HepG2 (cell line): Measurements from ENCODE around the gene SEC31A. TPM values are rescaled to one million over a fixed set of nuclear protein-coding genes. Genes with fewer than 3 reads are reported as not detected.

Experiments used
- ATAC-seq: fragments of 200-7000 bp; cut with Tn5 transposase; 3 replicates; pipeline ENCODE4 v1.9.1; 2020; ENCODE audit warnings: mild to moderate bottlenecking, moderate library complexity
- BruUV-seq: library from RNA; stranded (reverse); fragments of 400-500 nt; replicated peaks from 2 replicates; lab custom pipeline; 2021; lab: Mats Ljungman, UMichigan
- CTCF ChIA-PET: fragments of 300-600 bp; formaldehyde crosslinking; extraction: SDS; loops from one replicate; lab custom pipeline; 2021; ENCODE audit warnings: low total read pairs, inconsistent platforms, low intra/inter-chr PET ratio; lab: Yijun Ruan, JAX
- POLR2A ChIA-PET: fragments of 350-600 bp; sonication (Branson Sonifier 250); formaldehyde crosslinking; loops from one replicate; lab custom pipeline; 2020; ENCODE audit warnings: antibody characterized with exemption, inconsistent platforms; lab: Yijun Ruan, JAX
- DNase-seq: peaks from one replicate; pipeline ENCODE4 v3.0.0-alpha.2; 2015; ENCODE audit warnings: low spot score
- FAIRE-seq: peaks from 3 replicates; lab custom pipeline; 2011; peaks lifted over from hg19 to GRCh38; lab: Jason Lieb, UNC
- H2AFZ ChIP-seq: one replicate; pipeline ENCODE4 v1.6.1; 2011; ENCODE audit warnings: low read length, inconsistent platforms
- H3K27ac ChIP-seq: fragments of 300-600 bp; 3 replicates; pipeline ENCODE4 v1.8.0; 2011; ENCODE audit warnings: mixed run types, mild to moderate bottlenecking, mixed read lengths, low read length, inconsistent platforms; ENCODE audit not compliant: insufficient read depth; ENCODE audit errors: extremely low read length
- H3K27me3 ChIP-seq, 2 experiments: fragments of 200-600 bp in 1 of 2; 2 replicates in 1 of 2; 3 replicates in 1 of 2; pipeline versions ENCODE4 v1.6.0 to v1.8.0; 2011; ENCODE audit warnings: low read length in 2 of 2, mild to moderate bottlenecking in 2 of 2, moderate library complexity in 2 of 2, inconsistent platforms in 1 of 2; ENCODE audit not compliant: insufficient read depth in 2 of 2, control insufficient read depth in 1 of 2
- H3K36me3 ChIP-seq, 2 experiments: fragments of 200-600 bp in 1 of 2; replicated peaks in 1 of 2; 2 replicates in 1 of 2; 3 replicates in 1 of 2; pipeline versions ENCODE4 v1.5.1 to v1.8.0; 2011; ENCODE audit warnings: low read length in 2 of 2, inconsistent platforms in 1 of 2; ENCODE audit not compliant: insufficient read depth in 2 of 2, control insufficient read depth in 1 of 2
- H3K4me1 ChIP-seq: 2 replicates; pipeline ENCODE4 v1.5.1; 2012; ENCODE audit warnings: low read length, inconsistent platforms; ENCODE audit not compliant: insufficient read depth
- H3K4me2 ChIP-seq: 2 replicates; pipeline ENCODE4 v1.6.0; 2011; ENCODE audit warnings: low read depth, low read length, inconsistent platforms
- H3K4me3 ChIP-seq, 3 experiments: fragments of 200-600 bp in 1 of 3; sonication (generic), shearing (Covaris generic) in 1 of 3; replicated peaks in 1 of 3; 2 replicates each; pipeline ENCODE4 v1.5.1; 2011 to 2016; ENCODE audit warnings: low read length in 3 of 3, inconsistent platforms in 2 of 3, low read depth in 2 of 3, mild to moderate bottlenecking in 2 of 3, control low read depth in 1 of 3, mixed read lengths in 1 of 3; ENCODE audit not compliant: insufficient read depth in 1 of 3
- H3K79me2 ChIP-seq: one replicate; pipeline ENCODE4 v1.6.1; 2011; ENCODE audit warnings: low read length, inconsistent platforms; ENCODE audit not compliant: insufficient read depth
- H3K9ac ChIP-seq: 2 replicates; pipeline ENCODE4 v1.6.0; 2011; ENCODE audit warnings: mild to moderate bottlenecking, low read depth, low read length, inconsistent platforms; ENCODE audit not compliant: insufficient read depth
- H3K9me3 ChIP-seq: 2 replicates; pipeline ENCODE4 v1.5.1; 2012; ENCODE audit warnings: mild to moderate bottlenecking, low read length
- H4K20me1 ChIP-seq: 2 replicates; pipeline ENCODE4 v1.6.0; 2011; ENCODE audit warnings: inconsistent platforms, mild to moderate bottlenecking, low read length, moderate library complexity; ENCODE audit not compliant: insufficient read depth
- ATAD3A ChIP-seq: sonication (generic); formaldehyde crosslinking; IDR thresholded peaks from 2 replicates; pipeline ENCODE4 v1.4.0; 2020; ENCODE audit warnings: missing genetic modification reagents
- MED13 ChIP-seq: sonication (generic); formaldehyde crosslinking; IDR thresholded peaks from 2 replicates; pipeline ENCODE4 v1.5.0; 2020; ENCODE audit warnings: missing genetic modification reagents
- RBM22 ChIP-seq: fragments of 200-400 bp; formaldehyde crosslinking; optimal IDR thresholded peaks from 2 replicates; pipeline ENCODE3; 2017; ENCODE audit warnings: mild to moderate bottlenecking, low read length, moderate library complexity
- ZNF225 ChIP-seq: sonication (generic); formaldehyde crosslinking; IDR thresholded peaks from 2 replicates; pipeline ENCODE4 v1.4.0; 2020; ENCODE audit warnings: mild to moderate bottlenecking, missing genetic modification reagents
- ZNF709 ChIP-seq: sonication (generic); formaldehyde crosslinking; IDR thresholded peaks from 2 replicates; pipeline ENCODE4 v1.5.0; 2020; ENCODE audit warnings: mild to moderate bottlenecking, missing genetic modification reagents
- WGBS: methylation state at CpG from one replicate; pipeline ENCODE4 v1.1.6; 2017; ENCODE audit warnings: low lambda C conversion rate; 5-methylcytosine and 5-hydroxymethylcytosine counted together
- in situ Hi-C: cut with HindIII; loops from 2 replicates; pipeline ENCODE4 v1.10.0; 2017; ENCODE audit warnings: low pct_unique_long_range_greater_than_20kb; ENCODE audit not compliant: extremely low pct_ligation_motif_present
- intact Hi-C: fragments of 100-400 bp; cut with micrococcal nuclease; formaldehyde crosslinking; loops from one replicate; pipeline ENCODE4 v1.10.0; 2022; ENCODE audit not compliant: unreplicated experiment
- polyA plus RNA-seq, 8 experiments: library from polyadenylated mRNA; depleted of rRNA in 3 of 8; stranded (reverse) in 7 of 8; unstranded in 1 of 8; fragments of >200 nt; fragmentation: Illumina TruSeq in 4 of 8; extraction: Trizol in 4 of 8; gene quantifications; 2 replicates each; pipeline versions ENCODE4 v1.2.1 to v1.2.3, GENCODE V29; 2011 to 2016; ENCODE audit warnings: low read depth in 4 of 8, missing spikeins in 1 of 8, mixed read lengths in 1 of 8; ENCODE audit not compliant: insufficient read depth in 1 of 8
- total RNA-seq, 5 experiments: library from RNA; depleted of rRNA; stranded (reverse); fragments of >200 nt; fragmentation: Illumina TruSeq; extraction: Trizol; gene quantifications; 2 replicates each; pipeline ENCODE4 v1.2.3, GENCODE V29; 2016; ENCODE audit warnings: low read depth in 1 of 5
- TF ChIP-seq, protein P1 (sequence below): sonication (generic); formaldehyde crosslinking; IDR thresholded peaks from 2 replicates; pipeline ENCODE4 v1.4.0; 2020; ENCODE audit warnings: mild to moderate bottlenecking, missing genetic modification reagents, borderline replicate concordance
- TF ChIP-seq, protein P2 (sequence below): sonication (generic); formaldehyde crosslinking; IDR thresholded peaks from 2 replicates; pipeline ENCODE4 v1.4.0; 2020; ENCODE audit warnings: mild to moderate bottlenecking, missing genetic modification reagents

The SEC31A gene
- total and polyA plus RNA-seq, 2 of the 13 experiments (the other 11 are each of a cell fraction or from before 2014, with no cell fraction given), result 231 to 435 TPM

DNA sequence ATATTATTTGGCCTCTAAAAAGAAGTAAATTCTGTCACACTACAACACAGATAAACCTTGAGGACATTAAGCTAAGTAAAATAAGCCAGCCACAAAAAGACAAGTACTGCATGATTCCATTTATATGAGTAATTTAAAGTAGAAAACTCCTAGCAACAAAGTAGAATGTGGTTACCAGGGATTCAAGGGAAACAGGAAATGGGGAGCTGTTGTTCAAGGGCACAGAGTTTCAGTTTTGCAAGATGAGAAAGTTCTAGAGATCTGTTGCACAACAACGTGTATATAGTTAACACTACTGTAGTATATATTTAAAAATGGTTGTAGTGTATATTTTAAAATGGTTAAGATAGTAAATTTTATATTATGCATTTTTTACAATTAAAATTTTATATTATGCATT, 25.4 kb downstream of the SEC31A start (continued):
- TF ChIP-seq, protein P1, sequence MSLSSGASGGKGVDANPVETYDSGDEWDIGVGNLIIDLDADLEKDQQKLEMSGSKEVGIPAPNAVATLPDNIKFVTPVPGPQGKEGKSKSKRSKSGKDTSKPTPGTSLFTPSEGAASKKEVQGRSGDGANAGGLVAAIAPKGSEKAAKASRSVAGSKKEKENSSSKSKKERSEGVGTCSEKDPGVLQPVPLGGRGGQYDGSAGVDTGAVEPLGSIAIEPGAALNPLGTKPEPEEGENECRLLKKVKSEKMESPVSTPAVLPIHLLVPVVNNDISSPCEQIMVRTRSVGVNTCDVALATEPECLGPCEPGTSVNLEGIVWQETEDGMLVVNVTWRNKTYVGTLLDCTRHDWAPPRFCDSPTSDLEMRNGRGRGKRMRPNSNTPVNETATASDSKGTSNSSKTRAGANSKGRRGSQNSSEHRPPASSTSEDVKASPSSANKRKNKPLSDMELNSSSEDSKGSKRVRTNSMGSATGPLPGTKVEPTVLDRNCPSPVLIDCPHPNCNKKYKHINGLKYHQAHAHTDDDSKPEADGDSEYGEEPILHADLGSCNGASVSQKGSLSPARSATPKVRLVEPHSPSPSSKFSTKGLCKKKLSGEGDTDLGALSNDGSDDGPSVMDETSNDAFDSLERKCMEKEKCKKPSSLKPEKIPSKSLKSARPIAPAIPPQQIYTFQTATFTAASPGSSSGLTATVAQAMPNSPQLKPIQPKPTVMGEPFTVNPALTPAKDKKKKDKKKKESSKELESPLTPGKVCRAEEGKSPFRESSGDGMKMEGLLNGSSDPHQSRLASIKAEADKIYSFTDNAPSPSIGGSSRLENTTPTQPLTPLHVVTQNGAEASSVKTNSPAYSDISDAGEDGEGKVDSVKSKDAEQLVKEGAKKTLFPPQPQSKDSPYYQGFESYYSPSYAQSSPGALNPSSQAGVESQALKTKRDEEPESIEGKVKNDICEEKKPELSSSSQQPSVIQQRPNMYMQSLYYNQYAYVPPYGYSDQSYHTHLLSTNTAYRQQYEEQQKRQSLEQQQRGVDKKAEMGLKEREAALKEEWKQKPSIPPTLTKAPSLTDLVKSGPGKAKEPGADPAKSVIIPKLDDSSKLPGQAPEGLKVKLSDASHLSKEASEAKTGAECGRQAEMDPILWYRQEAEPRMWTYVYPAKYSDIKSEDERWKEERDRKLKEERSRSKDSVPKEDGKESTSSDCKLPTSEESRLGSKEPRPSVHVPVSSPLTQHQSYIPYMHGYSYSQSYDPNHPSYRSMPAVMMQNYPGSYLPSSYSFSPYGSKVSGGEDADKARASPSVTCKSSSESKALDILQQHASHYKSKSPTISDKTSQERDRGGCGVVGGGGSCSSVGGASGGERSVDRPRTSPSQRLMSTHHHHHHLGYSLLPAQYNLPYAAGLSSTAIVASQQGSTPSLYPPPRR (CRISPR knock-in tag), result no peak

DNA sequence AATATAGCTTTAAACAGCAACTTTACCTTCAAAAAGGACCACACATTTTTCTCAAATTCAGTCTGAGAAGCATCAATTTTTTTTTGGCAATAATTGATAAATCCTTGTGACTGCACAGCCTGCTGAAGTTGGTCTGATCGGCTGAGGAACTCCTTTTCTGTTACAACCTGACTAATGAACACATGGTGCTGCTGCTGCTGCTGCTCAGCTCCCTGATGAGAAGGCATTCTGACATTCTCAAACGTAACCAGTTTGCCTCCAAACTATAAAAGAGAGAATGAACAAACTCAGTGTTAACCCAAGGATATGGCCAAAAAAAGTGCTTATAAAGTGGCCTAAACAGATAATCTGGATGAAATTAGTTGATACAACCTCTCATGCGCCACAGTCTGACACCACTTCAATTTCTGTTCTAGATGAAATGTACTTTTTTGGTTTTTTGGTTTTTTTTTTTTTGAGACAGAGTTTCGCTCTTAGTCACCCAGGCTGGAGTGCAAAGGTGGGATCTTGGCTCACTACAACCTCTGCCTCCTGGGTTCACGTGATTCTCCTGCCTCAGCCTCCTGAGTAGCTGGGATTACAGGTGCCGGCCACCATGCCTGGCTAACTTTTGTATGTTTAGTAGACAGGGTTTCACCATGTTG, 26.5 kb downstream of the SEC31A start:
- H3K4me1 ChIP-seq, result no peaks in the 10 kb centered on the region
- CTCF ChIA-PET, result no interaction called here
- no peak overlapping the region for H3K4me2 ChIP-seq
- peaks cover 15 to 66% of the 10 kb centered on the region in 2 experiments for H3K36me3 ChIP-seq
- H3K27ac ChIP-seq, result no peak overlapping the region
- no TSS peak for BruUV-seq
- TF ChIP-seq ZNF225 (CRISPR knock-in tag) (no peak), MED13 (CRISPR knock-in tag) (no peak), ZNF709 (CRISPR knock-in tag) (no peak), ATAD3A (CRISPR knock-in tag) (no peak), RBM22 (peak; percentile 63)
- TF ChIP-seq, protein P2, sequence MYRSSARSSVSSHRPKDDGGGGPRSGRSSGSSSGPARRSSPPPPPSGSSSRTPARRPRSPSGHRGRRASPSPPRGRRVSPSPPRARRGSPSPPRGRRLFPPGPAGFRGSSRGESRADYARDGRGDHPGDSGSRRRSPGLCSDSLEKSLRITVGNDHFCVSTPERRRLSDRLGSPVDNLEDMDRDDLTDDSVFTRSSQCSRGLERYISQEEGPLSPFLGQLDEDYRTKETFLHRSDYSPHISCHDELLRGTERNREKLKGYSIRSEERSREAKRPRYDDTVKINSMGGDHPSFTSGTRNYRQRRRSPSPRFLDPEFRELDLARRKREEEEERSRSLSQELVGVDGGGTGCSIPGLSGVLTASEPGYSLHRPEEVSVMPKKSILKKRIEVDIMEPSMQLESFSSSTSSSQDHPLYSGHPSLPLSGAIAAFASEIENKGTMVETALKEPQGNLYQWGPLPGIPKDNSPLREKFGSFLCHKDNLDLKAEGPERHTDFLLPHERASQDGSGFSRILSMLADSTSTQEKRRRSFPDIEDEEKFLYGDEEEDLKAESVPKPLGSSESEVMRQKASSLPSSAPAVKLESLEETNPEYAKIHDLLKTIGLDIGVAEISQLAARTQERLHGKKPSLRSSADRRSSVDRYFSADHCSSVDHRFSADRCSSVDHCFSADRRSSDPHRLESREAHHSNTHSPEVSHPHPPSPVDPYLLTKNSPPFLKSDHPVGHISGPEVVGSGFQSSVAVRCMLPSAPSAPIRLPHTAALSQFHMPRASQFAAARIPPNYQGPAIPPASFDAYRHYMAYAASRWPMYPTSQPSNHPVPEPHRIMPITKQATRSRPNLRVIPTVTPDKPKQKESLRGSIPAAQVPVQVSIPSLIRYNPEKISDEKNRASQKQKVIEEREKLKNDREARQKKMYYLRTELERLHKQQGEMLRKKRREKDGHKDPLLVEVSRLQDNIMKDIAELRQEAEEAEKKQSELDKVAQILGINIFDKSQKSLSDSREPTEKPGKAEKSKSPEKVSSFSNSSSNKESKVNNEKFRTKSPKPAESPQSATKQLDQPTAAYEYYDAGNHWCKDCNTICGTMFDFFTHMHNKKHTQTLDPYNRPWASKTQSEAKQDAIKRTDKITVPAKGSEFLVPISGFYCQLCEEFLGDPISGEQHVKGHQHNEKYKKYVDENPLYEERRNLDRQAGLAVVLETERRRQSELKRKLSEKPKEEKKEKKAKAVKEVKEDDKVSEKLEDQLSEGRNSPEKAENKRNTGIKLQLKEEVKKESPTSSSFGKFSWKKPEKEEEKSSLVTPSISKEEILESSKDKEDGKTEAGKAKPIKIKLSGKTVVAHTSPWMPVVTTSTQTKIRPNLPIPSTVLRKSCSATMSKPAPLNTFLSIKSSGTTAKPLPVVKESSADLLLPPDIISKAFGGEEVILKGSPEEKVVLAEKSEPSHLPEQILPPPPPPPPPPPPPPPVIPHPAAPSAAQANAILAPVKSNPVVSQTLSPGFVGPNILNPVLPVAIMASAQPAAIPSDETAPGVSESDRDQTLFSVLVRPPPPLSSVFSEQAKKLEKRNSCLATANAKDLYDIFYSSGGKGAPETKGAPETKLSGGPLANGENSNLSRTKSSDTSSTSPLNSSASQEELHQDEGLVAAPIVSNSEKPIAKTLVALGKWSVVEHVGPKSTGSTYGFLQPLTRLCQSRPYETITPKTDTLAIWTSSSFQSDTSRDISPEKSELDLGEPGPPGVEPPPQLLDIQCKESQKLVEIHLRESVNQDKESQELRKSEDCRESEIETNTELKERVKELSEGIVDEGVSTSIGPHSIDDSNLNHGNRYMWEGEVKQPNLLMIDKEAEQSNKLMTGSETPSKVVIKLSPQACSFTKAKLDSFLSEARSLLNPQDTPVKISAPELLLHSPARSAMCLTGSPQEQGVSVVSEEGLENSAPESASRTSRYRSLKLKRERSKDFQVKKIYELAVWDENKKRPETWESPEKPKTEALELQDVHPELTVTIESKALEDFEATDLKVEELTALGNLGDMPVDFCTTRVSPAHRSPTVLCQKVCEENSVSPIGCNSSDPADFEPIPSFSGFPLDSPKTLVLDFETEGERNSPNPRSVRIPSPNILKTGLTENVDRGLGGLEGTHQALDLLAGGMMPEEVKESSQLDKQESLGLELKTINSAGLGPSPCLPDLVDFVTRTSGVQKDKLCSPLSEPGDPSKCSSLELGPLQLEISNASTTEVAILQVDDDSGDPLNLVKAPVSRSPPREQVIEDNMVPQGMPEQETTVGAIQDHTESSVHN, result no peak
- intact Hi-C loops (no loop called here), in situ Hi-C loops (no loop called here)
- FAIRE-seq (no peak), DNase-seq (no peak), ATAC-seq (no peak)
- 97% methylated on average over 6 of the region's 6 CpGs for WGBS
- H3K9ac ChIP-seq, result no peak overlapping the region
- H4K20me1 ChIP-seq, result peaks cover 5% of the 10 kb centered on the region; the same call in 1 of the 2 replicates
- no peak overlapping the region for H3K4me3 ChIP-seq
- H3K27me3 ChIP-seq, result no peaks in the 10 kb centered on the region
- H2AFZ ChIP-seq, result no peak overlapping the region
- peaks cover 14% of the 10 kb centered on the region for H3K79me2 ChIP-seq
- H3K9me3 ChIP-seq, result no peaks in the 10 kb centered on the region
- POLR2A ChIA-PET, result no interaction called here
